ENCODE results near the gene DENND5A.

DNA sequence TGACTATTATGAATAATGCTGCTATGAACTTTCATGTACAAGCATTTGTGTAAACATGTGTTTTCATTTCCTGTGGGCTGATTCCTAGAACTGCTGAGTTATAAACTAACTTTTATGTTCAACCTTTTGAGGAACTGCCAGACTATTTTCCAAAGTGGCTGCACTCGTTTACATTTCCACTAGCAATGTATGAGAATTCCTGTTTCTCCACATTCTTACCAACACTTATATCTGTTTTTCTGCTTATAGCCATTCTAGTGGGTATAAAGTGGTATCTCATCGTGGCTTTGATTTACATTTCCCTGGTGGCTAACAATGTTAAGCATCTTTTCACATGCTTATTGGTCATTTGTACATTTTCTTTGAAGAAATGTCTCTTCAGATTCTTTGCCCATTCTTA, 138.5 kb downstream of the DENND5A start:
- no peak for TF ChIP-seq POLR2AphosphoS5 (IDR thresholded peaks at IDR 0.05; ENCODE audit: borderline replicate concordance, low read depth, low read length)
- no peak for TF ChIP-seq EZH2 (IDR thresholded peaks at IDR 0.05)

Data from SK-N-MC (cell line).